GM19324 (cell line): ENCODE results near the gene CHD5.

Experiments
- ATAC-seq: cut with Tn5 transposase; IDR thresholded peaks from one replicate; pipeline ENCODE4 v1.9.1; 2021; ENCODE audit warnings: mild to moderate bottlenecking, moderate library complexity; ENCODE audit not compliant: unreplicated experiment, low FRiP score

CHD5 gene

GRCh38 chr1:6103854-6104530 is 76.1 kb downstream of the CHD5 start:
- ATAC-seq: no peak

GRCh38 chr1:6103111-6103853 is 76.8 kb downstream of the CHD5 start:
- ATAC-seq: no peak

DNA sequence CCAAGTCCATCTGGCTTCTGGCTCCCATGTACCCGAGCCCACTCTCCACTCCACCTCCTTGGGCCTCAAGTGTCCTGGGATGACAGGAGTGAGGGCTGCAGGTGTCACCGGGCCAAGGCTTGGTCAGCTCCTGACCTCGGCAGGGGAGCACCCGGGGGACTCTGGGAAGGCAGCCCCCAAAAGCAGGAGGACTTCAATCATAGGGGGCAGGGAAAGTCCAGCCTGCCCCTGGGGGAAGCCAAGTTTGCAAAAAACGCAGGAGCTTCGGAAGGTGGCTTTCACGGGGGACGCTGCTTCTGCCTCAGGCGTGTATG is 77.6 kb downstream of the CHD5 start:
- ATAC-seq: no peak

GRCh38 chr1:6101826-6102531 is 78.1 kb downstream of the CHD5 start:
- ATAC-seq: no peak

- no peak for ATAC-seq
These were observed 79.0 kb downstream of the CHD5 start for GRCh38 chr1:6100861-6101783.

- no peak for ATAC-seq
These were observed 80.0 kb downstream of the CHD5 start for GRCh38 chr1:6099787-6100765.

GRCh38 chr1:6099297-6099696 is 80.8 kb downstream of the CHD5 start:
- ATAC-seq: no peak

- no peak for ATAC-seq
These were observed 81.6 kb downstream of the CHD5 start for GRCh38 chr1:6098303-6099215.

DNA sequence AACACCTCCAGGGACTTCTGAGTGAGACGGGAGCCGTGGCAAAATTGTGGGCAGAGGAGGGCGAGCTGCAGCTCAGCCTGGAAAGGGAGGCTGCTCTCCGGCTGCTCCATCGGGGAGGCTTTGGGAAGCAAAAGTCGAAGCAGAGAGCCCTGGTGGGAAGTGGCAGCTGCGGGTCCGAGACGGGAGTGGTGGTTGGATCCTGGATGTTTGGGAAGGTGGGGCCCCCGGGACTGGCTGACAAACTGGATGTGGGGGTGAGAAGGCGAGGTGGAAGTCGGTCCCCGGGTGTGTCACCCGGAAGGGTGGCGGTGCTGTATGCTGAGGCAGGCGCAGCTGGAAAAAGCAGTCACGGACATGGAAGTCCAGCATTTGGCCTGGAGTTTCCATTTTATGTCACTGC is 82.3 kb downstream of the CHD5 start:
- ATAC-seq: no peak

DNA sequence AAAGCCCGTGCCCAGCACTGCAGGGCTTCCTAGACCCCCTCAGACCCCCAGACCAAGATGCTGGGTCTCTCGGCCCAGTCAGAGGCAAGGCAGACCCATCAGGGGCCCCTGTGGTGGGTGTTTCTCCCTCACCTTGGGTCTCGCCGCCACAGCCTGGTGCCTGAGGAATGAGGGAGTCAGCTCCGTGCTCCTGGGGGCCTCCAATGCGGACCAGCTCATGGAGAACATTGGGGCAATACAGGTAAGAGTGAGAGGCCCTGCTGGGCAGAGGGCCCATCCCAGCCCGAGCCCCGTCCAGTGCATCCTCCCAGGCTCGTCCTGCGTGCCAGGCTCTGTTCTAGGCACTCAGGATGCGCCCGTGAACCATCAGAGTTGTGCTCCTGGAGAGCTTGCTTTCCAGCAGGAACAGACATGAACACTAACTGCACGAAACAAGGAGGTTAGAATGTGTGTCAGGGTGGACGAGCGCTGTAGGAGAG is 83.0 kb downstream of the CHD5 start:
- no peak for ATAC-seq

DNA sequence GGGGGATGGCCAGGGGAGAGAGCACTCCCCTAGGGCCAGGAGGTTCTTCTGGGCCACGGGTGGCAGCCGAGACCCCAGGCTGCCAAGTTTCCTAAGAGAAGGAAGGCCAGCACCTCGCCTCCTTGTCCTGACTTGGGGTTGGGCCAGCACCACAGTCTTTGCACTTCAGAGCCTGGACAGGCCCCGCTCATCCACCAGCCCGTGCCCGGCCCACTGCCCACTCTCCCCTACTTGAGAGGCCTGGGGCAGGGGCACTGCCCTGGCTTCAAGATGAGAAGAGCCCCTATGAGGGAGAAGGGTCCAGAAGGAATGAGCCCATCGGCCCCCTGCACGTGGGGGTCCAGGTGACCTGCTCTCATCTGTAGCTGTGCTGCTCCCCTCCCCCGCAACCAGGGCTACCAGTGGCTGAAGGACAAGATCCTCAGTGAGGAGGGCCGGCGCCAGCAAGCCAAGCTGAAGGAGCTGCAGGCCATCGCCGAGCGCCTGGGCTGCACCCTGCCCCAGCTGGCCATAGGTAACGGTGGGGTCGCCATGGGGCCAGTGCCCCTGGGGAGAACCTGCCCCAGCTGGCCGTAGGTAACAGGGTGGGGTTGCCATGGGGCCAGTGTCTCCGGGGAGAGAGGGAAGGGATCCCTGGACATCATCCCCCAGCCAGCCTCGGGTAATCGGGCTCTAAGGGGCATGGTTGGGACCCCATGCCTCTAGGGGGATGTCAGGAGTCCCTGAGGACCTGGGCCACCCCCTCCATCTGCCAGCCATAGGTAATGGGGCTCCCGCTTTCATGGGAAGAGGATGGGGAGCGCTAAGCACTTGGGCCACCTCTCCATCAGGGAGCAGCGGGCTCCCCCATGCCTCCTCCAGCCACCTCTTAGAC is 83.6 kb downstream of the CHD5 start:
- ATAC-seq: no peak

DNA sequence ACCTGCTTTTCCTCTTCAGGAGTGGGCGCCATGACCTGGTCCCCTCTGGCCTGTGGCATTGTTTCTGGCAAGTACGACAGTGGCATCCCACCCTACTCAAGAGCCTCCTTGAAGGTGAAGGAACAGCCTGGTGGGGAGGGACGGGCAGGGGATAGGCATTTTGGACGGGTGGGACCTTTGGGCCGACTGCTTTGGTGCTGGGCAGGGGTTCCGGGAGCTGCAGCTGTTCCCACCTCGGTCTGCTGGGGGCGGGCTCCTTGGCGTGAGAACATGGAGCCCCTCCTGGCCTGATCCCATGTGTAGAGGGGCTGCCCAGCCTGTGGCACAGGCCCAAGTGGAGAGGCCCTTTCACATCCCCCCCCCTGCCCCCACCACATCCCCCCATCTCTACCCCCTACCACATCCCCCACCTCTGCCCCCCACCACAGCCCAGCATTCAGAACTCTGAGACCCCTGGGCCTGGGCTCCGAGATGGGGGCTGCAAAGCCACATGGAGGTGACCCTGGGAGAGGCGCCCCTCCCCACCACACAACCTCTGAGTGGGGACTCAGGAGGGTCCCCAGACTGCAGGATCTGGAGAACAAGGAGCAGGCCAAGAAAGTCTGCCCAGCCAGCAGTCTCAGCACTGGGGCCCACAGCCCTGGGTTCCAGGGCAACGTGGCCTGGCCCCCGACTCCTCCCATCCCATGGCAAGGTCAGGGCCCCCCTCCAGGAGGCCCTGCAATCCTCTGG is 84.4 kb downstream of the CHD5 start:
- ATAC-seq: no peak

DNA sequence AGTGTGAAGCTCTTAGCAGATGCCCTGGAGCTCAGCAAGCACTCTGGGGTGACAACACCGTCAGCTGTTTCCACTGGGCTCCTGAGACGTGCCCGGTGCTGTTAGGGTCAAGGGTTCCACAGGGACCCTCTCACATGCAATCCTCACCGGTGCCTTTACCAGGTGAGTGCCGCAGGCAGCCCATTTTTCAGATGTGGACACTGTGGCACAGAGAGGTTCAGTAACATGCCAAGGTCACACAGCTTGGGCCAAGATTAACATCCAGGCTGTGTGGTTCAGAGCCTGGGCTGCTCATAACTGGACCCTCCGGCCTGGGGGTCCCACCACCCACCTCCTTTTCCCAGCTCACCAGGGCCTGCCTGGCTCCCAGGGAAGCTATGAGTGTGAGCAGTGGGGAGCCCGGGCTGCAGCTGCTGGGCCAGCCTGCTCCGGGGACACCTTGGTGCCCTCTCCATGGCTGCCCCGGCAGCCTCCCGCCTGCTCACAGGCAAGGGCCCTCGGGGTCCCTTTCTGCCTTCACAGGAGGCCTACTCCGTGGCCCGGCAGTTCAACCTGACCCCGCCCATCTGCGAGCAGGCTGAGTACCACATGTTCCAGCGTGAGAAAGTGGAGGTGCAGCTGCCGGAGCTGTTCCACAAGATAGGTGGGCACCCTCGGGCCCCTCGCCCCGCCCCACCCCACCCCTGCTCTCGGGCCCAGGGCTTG is 85.2 kb downstream of the CHD5 start:
- ATAC-seq: no peak

- no peak for ATAC-seq
These were observed 85.9 kb downstream of the CHD5 start for GRCh38 chr1:6094246-6094645.

DNA sequence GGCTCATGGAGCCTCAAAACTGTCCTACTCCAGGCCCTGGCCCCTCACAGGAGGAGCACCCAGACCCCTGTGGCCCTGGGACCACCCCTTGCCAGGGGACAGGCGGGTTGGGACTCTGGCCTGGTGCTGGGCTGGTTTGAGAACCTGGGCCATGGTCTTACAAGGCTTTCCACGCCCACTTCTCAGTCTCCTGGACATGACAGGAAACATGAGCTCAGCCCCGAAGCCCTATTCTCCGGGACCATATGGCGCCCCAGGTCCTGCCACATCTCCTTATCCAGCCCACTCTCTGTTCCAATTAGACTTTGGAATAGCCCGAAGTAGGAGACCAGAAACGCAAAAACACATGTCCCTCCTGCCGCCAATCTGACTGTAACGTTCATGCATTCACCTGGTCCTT is 86.5 kb downstream of the CHD5 start:
- ATAC-seq: no peak

- ATAC-seq: no peak
These were observed 87.0 kb downstream of the CHD5 start for GRCh38 chr1:6093071-6093470.
